GM21367 (cell line): ENCODE measurements around the gene OR2AJ1.

Experiments
- ATAC-seq: cut with Tn5 transposase; IDR thresholded peaks from one replicate; pipeline ENCODE4 v1.9.1; 2021; ENCODE audit not compliant: unreplicated experiment

The OR2AJ1 gene, protein sequence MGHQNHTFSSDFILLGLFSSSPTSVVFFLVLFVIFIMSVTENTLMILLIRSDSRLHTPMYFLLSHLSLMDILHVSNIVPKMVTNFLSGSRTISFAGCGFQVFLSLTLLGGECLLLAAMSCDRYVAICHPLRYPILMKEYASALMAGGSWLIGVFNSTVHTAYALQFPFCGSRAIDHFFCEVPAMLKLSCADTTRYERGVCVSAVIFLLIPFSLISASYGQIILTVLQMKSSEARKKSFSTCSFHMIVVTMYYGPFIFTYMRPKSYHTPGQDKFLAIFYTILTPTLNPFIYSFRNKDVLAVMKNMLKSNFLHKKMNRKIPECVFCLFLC

DNA sequence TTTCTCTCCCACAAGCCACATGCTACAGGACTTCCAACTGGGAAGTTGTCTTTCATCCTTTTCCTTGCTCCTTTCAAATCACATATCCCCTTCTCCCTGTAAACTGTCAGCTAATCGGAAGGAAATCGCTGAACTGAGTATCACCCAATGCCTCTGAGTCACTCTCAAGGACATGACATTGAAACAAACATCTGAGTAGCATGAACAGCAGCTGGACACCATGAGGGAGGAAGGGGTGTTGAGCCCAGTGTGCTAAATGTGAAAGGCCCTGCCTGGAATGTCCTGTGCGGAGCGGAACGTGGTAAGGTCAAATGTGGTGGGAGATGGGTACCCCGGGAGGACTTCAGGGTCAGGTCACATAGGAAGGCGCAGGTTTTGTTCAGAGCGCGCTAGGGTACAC, at the start of gene OR2AJ1:
TSS of gene OR2AJ1 (plus strand) at position 22 of the 400 bp plus-strand sequence. CDS start 8,880 bp downstream, outside the sequence.
- no peak for ATAC-seq

DNA sequence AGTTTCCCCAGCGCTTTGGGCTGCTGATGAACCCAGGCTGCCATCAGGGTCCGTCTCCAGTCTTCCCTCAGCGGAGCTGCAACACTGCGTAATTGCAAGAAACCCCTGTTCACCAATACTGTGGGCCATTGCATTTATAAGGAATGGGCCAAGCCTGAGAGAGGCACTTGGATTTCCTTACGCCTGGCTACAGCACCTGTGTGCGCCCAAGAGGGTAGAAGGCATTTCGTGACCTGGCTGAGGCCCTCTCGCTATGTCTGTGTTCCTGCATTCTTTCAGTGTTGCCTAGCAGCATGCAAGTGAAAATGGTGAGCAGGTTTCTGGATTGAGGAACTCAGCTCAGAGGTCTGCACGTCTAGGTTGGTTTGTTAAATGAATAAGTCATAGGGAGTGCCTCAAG, 41.3 kb upstream of the OR2AJ1 start:
- ATAC-seq, result no peak

DNA sequence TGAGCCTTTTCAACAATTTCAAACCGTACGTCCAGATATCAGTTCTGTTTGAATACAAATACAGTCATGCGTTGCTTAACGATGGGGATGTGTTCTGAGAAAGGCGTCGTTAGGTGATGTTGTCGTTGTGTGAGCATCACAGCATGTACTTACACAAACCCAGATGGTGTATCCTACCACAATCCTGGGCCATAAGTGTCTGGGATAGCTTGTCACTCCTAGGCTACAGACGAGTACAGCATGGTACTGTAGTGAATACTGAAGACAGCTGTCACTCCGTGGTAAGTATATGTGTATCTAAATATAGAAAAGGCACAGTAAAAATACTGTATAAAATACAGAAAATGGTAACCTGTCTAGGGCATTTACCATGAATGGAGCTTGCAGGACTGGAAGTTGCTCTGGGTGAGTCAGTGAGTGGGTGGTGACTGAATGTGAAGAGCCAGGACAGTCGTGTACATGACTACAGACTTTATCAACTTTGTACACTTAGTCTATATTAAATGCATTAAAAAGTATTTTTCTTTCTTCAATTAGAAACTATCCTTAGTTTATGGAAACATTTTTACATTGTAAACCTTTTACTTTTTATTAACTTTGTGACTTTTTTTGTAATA, 39.8 kb upstream of the OR2AJ1 start:
- no peak for ATAC-seq

DNA sequence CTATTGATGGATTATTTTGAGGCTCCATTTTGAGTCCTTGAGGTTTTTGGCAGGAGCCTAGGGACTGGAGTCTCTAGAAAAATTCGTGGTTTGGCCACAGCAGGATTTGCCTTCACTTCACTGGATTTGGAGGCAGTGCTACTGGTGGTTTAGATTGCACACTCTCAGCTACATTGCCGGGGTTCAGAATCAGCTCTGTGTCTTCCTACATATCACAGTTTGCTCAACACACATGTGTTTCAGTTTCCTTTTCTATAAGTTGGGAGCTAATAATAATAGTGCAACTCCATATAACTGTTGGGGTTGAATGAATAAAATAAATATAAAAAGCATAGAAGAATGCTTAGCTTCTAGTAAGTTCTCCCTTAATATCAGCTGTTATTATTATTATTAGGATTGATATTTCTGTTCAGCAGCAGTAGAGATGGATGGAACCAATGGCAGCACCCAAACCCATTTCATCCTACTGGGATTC, 29.5 kb upstream of the OR2AJ1 start, which contains the start of gene OR2W3:
TSS of gene OR2W3 (plus strand) at position 425 of the 475 bp plus-strand sequence. CDS start at position 425, 0 bp downstream.
- no peak for ATAC-seq

DNA sequence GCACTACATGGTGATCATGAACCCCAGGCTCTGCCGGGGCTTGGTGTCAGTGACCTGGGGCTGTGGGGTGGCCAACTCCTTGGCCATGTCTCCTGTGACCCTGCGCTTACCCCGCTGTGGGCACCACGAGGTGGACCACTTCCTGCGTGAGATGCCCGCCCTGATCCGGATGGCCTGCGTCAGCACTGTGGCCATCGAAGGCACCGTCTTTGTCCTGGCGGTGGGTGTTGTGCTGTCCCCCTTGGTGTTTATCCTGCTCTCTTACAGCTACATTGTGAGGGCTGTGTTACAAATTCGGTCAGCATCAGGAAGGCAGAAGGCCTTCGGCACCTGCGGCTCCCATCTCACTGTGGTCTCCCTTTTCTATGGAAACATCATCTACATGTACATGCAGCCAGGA, 28.7 kb upstream of the OR2AJ1 start:
- ATAC-seq, result no peak

DNA sequence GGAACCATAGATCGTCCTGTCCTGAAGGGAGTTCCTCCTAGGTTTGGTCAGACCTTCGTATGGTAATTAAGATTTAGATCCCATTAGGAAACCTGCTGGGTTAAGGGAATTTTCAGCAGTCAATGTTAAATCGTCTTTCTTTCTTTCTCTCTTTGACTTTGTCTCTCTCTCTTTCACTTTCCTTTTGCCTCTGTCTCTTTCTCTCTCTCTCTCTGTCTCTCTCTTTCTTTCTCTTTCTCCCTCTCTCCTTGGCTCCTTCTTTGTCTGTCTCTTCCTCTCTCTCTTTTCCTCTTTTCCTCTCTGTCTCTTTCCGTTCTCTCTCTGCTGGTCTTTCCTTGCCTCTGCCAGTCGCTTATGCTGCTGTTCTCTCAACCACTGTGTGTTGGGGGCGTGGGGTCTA, 20.6 kb upstream of the OR2AJ1 start:
- ATAC-seq, result no peak

DNA sequence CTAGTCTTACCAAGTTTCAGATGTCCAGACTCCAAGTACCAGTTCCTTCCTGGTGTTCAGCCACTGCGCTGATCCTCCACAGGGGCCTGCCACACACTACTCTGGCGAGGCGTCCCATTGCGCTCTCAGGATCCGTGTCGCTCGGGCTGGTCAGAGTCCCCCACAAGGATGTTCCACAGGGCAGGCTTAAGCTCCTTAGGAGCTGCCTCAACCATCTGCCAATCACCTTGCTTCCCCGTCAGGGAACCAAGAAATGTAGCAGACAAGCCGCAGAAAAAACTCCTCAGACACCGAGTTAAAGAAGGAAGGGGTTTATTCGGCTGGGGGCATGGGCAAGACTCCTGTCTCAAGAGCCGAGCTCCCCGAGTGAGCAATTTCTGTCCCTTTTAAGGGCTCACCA, 19.5 kb upstream of the OR2AJ1 start:
- ATAC-seq, result no peak

DNA sequence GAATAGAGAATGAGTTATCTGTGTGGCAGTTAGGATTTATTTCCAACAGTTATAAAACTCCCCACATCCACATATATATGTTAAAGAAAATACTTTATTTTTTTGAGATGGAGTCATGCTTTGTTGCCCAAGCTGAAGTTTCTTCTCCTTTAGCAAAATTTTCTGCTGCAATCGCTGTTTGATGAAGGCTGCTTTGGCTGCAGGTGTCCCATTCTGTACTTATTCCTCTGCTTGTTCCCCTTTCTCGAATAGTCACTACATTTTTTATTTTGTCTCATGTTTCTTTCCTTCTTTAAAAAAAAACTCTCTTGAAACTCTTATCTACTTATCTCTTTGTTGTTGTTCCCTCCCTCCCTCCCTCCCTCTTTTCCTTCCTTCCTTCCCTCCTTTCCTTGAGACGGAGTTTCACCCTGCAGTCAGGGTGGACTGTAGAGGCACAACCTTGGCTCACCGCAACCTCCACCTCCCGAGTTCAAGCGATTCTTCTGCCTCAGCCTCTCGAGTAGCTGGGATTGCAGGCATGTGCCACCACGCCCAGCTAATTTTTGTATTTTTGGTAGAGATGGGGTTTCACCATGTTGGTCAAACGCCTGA, 18.7 kb upstream of the OR2AJ1 start:
- peak; percentile 22 for ATAC-seq

DNA sequence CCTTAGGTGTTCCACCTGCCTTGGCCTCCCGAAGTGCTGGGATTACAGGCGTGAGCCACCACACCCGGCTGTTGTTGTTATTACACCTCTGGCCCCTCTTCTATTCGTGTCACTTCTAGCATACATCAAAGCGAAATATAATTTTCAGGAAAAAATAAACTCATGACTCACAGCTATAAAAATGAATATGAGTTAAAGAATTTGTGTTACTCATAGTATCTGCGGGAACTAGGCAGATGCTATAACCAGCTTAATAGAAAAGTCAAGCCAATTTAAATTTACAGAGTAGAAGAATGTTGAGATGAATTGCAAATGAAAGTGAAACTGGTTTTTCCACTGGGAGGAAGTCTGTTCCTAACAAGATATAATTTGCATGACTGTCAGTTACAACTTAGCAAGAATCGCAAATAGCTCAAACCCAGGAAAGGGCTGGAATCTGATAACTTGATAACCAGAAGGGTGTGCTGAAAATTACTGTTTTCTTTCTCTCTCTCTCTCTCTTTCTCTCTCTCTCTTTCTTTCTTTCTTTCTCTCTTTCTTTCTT, 18.1 kb upstream of the OR2AJ1 start:
- peak; percentile 56 for ATAC-seq

DNA sequence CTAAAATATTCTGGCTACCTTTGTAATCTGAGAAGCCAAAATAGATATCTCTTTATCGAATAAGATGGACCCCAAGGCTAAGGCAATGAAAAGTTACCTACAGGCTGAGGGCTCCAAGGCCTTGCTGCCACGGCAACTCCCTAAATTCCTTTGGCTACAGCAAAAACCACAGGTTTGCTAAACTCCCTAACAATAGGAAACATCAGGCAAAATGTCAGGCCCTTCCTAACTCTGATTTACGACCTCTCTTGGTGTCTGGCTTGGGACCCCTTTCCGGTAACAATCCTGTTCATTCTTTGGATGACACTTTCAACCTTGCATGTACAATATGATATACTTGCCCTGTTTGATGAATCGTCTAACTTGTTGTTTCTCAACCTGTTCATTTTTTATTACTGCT, 15.9 kb upstream of the OR2AJ1 start:
- no peak for ATAC-seq

DNA sequence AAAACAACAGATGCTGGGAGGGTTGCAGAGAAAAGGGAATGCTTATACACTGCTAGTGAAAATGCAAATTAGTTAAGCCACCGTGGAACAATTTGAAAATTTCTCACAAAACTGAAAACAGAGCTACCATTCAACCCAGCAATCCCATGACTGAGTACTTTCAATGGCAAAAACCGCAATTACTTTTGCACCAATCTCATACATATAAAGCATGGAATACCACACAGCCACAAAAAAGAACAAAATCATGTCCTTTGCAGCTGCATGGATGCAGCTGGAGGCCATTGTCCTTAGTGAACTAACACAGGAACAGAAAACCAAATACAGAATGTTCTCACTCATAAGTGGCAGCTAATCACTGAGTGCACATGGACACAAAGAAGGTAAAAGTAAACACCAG, 10.9 kb upstream of the OR2AJ1 start:
- no peak for ATAC-seq

DNA sequence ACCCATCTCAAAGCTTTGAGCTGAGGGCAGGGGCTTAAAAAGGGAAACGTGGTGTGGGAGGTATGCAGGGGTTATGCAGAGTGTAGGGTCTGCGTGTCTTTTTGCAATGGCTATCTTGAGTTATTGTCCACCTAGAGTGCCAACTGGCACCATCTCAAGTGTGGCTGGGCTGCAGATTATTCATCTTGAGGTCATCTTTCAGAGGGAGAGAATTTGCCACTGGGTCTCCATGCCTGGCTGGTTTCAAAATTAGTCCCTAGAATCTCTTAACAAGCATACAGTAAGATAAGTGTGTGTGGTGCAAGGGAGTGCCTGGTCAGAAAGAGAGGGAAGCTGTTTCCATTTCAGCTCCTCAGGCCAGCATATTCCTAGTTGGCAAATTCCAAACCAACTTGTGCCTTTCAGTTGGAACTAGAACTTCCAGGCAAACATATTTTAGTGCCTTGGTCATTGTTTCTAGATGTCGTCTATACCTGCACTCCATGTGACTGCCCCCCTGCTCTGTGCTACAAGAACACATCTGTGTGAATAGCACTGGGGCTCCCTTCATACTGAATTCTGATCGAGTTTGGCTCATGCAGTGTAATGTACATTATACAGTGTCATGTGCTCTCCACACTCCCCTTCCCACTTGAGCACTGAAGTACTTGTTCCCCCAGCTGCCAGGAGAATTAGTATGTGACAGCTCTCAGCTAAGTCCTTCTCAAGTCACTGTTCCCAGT, 9.6 kb upstream of the OR2AJ1 start:
- no peak for ATAC-seq

DNA sequence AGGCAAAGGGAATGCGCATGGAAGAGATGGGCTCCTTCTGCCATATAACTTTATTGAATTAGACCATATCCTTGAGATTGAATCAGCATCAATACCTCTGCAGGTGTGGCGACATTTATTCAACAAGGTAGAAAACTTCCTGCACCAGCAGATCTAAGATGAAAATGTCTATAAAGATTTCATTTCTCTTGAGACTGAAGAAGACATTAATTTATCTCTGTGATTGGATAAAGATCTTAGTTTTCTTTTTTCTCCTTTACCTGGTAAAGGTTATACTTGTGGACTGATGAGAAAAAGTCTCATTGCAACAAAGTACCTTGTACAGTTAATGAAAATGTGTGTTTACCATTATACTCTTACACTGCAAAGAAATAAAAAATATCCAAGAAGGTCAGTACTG, 4.7 kb upstream of the OR2AJ1 start, which contains the start of gene OR2T8:
TSS of gene OR2T8 (plus strand) at position 301 of the 400 bp plus-strand sequence. CDS start 766 bp downstream, outside the sequence.
- ATAC-seq, result no peak

DNA sequence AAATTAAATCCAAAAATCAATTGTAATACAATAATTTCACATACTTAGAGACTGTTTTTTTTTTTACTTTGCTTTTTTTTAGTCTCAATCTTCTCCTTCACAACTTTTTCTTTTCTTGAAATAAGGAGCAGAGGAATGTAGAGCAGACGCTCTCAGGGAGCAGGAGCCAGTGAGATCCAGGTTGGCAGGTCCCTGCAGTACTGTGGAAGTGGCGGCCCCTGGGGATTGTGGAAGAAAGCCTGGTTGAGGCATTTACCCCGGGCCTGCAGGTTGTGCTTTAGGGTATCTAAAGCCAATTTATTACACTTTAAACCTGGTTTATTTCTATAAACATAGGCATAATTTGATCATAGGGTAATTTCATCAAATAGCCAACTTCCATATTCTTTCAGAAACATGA, 748 bp upstream of the OR2AJ1 start:
- ATAC-seq, result no peak

DNA sequence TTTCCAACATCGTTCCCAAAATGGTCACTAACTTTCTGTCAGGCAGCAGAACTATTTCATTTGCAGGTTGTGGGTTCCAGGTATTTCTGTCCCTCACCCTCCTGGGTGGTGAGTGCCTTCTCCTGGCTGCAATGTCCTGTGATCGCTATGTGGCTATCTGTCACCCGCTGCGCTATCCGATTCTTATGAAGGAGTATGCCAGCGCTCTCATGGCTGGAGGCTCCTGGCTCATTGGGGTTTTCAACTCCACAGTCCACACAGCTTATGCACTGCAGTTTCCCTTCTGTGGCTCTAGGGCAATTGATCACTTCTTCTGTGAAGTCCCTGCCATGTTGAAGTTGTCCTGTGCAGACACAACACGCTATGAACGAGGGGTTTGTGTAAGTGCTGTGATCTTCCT, 9.3 kb downstream of the OR2AJ1 start:
- ATAC-seq, result no peak

DNA sequence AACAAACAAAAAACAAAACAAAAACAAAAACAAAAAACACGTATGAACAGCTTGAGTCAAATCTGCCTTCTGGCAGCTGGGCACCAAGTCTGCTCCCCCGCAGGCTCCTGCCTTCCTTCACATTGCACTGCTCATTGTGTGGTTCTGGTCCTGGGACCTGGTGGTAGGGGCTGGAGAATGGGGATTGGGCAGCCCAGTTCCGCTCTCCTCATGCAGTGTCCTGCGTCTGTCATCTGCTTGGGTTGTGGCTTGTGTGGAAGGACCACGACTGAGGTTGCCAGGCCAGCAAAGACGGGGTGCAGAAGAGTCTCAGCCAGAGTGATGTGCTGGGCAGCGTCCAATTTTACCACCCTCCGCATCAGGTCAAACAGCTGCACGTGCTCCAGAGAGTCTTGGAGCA, 11.1 kb downstream of the OR2AJ1 start:
- ATAC-seq, result no peak

DNA sequence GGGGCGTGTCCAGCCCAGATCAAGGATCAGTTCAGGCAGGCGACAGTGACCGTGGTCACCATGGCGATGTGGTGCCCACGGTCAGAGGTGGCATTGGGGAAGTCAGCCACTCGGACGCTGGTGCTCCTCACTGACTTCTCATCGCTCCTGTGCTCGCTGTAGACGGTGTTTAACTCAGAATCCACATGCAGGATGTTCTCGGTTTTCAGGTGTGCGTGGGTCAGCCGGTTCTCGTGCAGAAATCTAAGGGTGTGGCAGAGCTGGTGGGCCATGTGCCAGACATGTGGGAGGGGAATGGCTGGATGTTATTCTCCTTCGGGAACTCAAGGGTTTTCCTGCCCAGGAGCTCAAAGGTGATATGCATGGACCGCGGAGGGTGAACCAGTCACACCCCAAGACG, 11.7 kb downstream of the OR2AJ1 start:
- ATAC-seq, result no peak

DNA sequence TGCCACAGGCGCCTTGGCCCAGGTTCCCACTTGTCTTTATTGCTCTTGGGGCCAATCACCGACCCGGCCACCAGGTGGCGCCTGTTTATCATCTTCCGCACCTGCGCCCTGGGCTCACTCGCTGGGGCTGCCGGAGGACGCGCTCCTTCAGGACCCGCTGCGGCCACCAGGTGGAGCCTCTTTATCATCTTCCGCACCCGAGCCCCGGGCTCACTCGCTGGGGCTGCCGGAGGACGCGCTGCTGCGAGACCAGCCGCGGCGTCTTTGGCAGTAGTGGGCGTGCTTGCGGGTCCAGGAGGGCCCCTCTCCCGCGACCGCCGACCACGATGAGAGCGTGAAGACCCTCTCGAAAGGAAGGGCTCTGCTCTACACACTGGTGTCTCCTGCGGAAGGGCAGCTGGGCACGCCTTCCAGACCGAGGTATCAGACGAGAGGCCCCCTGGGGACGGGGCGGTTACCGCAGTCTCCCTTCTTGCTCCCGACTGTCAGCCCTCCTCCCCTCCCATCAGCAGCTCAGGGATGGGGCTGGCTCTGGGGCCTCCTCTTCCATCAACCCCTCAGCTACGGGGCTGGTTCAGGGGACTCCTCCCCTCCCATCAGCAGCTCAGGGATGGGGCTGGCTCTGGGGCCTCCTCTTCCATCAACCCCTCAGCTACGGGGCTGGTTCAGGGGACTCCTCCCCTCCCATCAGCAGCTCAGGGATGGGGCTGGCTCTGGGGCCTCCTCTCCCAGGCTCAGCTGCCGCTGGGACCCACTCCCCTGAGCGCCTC, 12.5 kb downstream of the OR2AJ1 start:
- ATAC-seq, result peak; percentile 99

DNA sequence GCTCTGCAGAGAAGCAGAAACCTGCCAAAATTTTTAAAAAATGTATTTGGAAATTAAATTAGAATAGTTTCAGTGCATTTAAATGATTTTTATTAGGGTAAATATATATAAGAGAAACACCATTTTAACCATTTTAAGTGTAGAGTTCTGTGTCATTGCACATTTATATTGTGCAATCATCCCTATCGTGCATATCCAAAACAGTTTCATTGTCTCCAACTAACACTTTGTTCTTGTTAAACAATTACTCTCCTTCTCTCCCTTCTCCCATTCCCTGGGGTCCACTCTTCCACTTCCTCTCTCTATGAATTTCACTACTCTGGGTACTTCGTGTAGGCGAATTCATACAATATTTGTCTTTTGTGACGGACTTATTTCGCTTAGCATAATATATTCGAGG, 17.9 kb downstream of the OR2AJ1 start:
- no peak for ATAC-seq

DNA sequence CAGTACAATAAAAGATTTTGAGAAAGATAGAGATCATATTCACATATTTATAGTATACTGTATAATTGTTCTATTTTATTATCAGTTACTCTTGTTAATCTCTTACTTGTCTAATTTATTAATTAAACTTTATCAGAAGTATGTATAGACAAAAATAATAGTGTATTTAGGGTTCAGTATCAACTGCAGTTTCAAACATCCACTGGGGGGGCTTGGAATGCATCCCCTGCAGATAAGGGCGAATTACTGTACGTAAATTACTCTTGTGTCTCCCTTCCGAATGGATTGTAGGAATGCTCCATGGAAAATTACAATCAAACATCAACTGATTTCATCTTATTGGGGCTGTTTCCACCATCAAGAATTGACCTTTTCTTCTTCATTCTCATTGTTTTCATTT, 23.9 kb downstream of the OR2AJ1 start, which contains the start of gene OR2L8:
TSS of gene OR2L8 (plus strand) at position 301 of the 400 bp plus-strand sequence. CDS start at position 301, 0 bp downstream.
- no peak for ATAC-seq
